Fibroblast of skin of left quadriceps (primary cell): Measurements from ENCODE around the gene PGAP3.

Experiments used
- DNase-seq, 2 experiments: peaks; one replicate each; pipeline ENCODE4 v3.0.0-alpha.2; 2013; ENCODE audit warnings: low read depth in 2 of 2

Gene PGAP3

GRCh38 chr17:39639566-39640458, 48.0 kb downstream of the PGAP3 start:
- DNase-seq = no peak

DNA sequence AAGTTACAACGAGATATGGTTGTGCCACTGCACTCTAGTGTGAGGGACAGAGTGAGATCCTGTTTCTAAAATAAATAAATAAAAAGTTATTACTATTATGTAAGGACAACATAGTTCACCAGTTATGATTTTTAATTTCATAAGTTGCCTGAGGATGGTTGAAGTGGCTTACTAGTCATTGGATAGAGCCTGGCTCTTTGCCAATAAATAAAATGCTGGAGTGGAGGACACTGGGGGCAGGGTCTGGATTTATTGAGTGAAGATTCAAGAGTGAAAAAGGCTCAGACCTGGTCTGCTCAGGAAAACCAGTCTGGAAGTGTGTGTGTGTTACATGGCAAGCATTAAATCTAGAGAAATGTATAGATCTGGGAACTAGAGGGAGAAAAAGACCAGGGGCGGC, 48.8 kb downstream of the PGAP3 start:
- no peak for DNase-seq

GRCh38 chr17:39638317-39638716, 49.5 kb downstream of the PGAP3 start:
- DNase-seq = no peak

DNA sequence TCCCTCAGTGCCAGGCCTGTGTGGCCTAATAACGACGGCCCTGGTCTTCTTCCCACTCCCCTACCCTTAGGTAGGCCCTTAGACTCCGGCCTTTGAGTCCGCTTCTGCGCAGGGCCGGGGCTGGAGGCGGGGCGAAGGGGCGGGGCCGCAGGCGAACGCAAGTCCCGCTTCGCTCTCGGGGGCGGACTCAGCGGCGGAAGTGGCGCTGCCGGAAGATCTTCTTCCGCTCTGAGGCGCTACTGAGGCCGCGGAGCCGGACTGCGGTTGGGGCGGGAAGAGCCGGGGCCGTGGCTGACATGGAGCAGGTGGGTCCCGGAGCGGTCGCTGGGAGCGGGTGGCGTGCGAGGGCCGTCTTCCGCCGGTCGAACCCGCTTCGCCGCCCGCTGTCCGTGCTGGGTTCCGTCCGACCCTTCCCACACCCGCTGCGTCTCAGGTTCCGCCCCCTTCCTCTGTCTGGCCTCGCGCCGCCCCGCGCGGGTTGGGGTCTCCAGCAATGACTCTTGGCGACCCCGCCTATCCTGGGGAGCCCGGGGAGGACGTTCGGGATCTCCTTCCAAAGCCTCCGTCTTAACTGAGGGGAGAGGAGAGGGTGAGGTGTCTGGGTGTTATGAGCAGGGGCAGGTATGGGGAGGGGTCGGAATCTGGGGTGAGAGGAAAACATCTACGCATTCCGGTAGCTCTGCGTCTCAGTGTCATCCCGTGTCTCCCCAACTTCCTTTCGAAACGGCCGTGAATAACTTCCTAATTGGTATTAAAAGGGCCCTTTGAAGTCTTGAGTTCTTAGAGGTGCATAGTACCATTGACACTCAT, 50.7 kb downstream of the PGAP3 start, which contains the start of gene STARD3:
TSS of gene STARD3 (plus strand) at position 218 of the 810 bp plus-strand sequence. CDS start 16,388 bp downstream, outside the sequence.
- peak; percentile 54 to 61 for DNase-seq

GRCh38 chr17:39636587-39636926, 51.3 kb downstream of the PGAP3 start:
- no peak for DNase-seq

DNA sequence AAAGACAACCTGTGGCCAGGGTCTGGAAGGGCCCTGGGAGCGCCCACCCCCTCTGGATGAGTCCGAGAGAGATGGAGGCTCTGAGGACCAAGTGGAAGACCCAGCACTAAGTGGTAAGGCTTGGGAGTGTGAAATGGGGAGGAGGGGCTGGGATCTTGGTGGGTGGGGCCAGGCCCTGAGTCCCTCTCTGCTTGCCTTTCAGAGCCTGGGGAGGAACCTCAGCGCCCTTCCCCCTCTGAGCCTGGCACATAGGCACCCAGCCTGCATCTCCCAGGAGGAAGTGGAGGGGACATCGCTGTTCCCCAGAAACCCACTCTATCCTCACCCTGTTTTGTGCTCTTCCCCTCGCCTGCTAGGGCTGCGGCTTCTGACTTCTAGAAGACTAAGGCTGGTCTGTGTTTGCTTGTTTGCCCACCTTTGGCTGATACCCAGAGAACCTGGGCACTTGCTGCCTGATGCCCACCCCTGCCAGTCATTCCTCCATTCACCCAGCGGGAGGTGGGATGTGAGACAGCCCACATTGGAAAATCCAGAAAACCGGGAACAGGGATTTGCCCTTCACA, 52.2 kb downstream of the PGAP3 start:
- DNase-seq = no peak

- DNase-seq = no peak
These were observed 53.4 kb downstream of the PGAP3 start for GRCh38 chr17:39634384-39634871.

- no peak for DNase-seq
These were observed 54.2 kb downstream of the PGAP3 start for GRCh38 chr17:39633570-39634183.

DNA sequence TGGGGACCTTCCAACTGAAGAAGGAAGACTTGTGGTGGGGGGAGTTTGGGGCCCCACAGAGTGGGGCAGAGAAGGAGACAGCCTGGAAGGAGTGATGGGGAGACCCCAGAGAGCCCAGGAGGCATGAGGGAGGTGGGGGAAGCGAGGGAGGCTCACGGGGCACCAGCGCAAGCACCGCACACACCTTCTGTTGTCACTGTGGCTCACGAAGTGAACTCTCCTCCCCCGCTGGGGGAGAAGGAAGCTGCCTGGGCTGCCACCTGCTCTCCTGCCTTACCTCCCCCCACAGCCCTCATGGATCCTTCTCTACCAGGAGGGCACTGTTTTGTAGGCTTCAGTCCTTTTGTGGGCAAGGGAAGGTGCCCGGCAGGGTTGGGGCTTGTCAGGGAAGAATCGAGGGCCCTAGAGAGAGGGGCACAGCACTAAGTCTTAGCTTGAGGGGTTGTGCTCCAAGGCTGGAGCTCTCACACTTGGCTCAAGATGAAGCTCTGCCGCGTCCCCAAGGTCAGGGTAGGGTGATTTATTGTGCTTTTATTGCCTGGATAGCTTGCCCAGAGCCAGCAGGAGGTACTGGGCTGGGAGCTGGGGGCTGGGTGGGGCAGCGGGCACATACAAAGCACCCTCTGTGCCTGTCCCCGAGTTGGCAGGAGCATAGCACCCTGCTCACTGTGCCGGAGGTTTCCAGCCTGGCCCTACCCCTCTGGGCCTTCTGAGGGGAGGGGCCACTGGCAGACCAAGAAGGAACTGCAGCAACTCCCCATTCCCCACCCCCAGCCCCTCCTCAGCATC, 55.5 kb downstream of the PGAP3 start:
- DNase-seq = no peak

DNA sequence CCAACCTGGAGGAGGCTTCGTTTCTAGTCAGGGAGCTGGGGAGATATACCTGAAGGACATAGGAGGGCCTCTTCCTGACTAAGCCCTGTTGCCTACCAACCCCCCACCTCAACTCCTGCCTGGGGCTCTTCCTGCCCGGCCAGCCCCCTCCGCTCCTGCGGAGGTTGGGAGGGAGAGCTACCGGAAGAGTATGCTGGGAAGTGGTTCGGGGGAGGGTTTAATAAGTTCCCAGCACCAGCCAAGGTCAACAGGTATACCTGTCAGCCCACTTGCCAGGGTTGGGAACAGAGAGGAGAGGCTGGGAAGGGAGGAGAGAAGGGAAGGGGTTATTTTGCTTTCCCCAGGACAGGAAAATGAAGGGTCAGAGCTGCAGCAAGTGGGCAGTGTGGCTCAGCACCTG, 56.5 kb downstream of the PGAP3 start:
- no peak for DNase-seq

GRCh38 chr17:39629898-39630297, 58.0 kb downstream of the PGAP3 start:
- no peak for DNase-seq

- DNase-seq = no peak
These were observed 58.4 kb downstream of the PGAP3 start for GRCh38 chr17:39629494-39629880.

- no peak for DNase-seq
These were observed 59.0 kb downstream of the PGAP3 start for GRCh38 chr17:39628655-39629493.

- no peak for DNase-seq
These were observed 59.9 kb downstream of the PGAP3 start for GRCh38 chr17:39627712-39628516.

- DNase-seq = no peak
These were observed 60.7 kb downstream of the PGAP3 start for GRCh38 chr17:39627047-39627711.

DNA sequence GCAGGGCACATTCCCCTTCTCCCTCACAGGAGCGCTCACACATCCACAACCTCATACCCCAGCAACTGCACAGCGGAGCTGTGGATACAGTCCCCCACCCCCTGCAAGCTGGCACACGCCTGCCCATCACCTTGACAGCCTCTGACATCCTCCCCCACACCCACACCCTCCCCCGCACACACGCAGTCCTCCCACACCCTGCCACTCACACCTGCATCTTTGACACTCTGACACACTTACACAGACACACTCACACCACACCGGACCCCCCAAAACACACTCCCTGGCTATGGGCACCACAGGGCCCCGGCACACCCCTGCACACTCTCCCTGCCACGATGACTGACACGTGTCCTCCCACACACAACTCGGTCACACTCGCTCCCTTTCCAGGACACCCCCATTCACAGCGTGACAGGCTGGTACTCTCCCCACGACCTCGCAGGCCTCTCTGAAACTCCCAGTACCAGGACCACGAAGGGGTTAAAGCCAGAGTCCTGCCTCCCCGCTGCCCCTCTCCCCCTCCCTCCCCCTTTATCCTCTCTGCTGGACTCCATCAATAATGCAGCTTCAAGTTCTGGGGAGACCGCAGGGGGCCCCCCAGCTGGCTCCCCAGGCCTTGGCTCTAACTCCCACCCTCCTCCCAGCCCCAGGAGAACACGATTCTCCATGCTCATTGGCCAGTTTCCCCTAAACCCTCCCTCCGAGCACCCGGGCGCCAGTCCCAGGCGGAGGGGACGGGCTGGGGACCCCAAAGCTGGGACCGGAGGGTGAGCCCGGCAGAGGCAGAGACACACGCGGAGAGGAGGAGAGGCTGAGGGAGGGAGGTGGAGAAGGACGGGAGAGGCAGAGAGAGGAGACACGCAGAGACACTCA, 61.4 kb downstream of the PGAP3 start, which contains the start of gene PPP1R1B:
TSS of gene PPP1R1B (plus strand) at position 782 of the 876 bp plus-strand sequence. CDS start 441 bp downstream, outside the sequence.
- no peak for DNase-seq

DNA sequence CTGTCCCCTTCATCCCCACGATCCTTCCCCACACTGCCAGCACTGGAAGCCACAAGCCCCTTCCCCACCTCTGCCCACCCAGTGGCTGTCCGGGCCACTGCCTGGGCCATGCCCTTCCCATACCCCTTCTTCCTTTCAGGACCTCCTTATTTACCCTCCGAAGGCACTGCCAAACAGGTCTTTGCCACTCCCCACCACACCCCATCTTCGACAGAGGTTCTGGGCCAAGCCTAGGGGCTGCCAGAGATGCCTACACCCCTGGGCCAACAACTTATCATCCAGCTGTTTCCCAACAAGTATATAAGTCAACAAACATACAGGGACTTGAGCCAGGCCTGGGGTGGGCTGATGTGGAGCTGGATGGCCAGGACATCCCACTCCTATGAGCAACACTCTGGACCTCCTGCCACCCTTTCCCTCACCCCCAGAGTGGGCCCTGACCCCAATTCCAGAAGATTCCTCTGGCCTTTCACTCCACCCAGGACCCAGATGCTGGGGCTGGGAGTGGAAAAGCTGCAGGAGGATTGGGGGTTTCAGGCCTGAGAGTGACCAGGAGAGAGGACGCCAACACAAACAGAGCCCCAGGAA, 62.6 kb downstream of the PGAP3 start:
- DNase-seq = no peak
